GM21825 (cell line): Measurements from ENCODE around the gene ZNF805.
"Not testable (repeated sequence)": the region's sequence is repeated elsewhere in the genome, so short reads cannot be mapped to it uniquely, and the experiment has no call there.

ENCODE experiments used
- ATAC-seq: cut with Tn5 transposase; IDR thresholded peaks from one replicate; pipeline ENCODE4 v1.9.1; 2021; ENCODE audit warnings: mild to moderate bottlenecking, moderate library complexity; ENCODE audit not compliant: unreplicated experiment

ZNF805 gene

DNA sequence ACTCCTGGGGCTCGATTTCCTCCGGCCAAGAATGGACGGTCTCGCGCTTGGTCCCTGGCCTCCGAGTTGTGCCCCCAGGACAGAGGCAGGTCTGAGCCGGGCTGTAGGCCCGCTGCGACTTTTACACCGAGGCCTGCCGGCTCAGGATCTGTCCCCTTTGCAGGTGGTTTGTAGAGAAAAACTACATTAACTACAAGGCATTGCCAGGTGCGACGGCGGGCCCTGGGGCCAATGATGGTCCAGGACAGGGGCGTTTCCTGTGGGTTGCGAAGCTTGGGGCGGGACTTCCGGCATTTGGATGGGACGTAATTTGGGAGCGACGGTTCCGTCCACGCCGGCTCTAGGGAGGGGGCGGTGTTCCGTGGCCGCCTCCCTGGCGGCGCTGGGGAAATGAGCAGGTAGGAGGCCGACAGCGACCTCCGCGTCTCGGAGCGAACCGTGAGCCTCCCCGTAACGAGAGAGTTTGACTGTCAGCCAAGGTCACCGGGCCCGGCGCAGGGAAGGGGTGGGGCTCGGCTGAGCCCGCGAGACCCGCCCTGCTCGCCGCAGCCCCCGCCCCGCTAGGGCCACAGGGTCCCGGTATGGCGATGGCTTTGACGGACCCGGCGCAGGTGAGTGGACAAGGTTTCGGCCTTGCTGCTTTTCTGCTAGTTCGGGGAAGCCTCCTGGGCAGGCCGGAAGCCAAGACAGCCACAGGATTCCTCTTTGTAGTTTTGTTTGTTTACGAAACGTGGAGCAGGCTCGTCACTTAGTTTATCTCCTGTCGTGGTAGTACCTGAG, at the start of gene ZNF805:
TSS of gene ZNF805 (plus strand) at position 322 of the 780 bp plus-strand sequence. CDS start at position 582, 260 bp downstream.
- ATAC-seq = peak; percentile 91

DNA sequence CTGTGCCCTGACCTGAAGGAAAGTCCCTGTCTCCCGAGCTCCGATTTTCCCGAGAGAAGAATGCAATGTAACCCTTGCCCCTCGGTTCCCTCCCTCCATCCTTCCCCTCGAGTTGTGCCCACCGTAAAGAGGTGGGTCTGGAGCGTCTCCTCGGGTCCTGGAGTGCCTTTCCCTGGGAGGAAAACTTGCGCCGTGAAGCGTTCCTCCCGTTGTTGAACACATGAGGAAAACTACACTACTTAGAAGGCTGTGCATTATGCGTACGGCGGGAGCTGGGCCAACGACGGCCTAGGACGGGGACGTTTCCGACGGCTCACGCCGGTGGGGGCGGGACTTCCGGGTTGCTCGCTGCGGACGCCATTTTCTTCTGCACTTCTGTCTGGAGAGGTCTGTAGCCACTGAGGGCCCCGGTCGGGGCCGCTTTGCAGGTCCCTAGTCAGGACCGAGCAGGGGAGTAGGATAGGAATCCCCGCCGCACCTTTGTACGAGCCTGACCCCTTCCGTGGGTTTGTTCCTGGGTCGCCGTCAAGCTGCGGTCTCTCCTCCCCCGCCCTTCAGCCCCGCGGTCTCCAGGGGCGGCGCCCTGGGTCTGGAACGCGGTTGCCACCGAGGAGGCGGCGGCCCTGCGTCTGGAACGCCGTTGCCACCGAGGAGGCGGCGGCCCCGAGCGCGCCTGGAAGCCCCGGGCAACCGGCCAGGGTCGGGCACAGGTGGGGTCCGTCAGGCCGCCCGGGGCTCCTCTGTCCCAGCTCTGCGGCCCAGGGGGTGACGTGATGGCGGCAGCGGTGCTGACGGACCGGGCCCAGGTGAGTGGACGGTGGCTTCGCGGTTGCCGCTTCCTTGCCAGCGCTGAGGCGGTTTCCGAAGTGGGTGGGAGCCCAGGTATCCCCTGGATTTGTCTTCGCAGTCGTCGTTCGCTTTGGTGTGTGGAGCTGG, 49.0 kb upstream of the ZNF805 start, which contains the start of gene ZNF264:
TSS of gene ZNF264 (plus strand) at position 360 of the 936 bp plus-strand sequence. CDS start at position 774, 414 bp downstream.
- peak; percentile 96 for ATAC-seq

DNA sequence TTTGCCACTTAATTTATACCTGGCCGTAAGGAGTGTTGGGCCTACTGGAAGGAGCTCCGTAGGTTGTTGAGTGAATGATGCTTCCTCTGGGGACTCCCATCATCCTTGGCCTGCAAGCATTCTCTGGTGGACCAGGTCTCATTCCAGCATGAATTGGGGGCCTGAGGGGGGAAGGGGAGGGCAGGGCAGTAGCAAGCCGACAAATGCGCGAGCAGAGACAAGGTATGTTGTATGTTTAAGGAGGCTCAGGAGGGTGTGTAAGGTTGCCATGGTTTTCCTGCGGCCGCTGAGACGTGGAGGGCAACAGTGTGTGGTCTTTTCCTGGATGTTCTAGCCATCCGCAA, 48.4 kb upstream of the ZNF805 start:
- no peak for ATAC-seq

DNA sequence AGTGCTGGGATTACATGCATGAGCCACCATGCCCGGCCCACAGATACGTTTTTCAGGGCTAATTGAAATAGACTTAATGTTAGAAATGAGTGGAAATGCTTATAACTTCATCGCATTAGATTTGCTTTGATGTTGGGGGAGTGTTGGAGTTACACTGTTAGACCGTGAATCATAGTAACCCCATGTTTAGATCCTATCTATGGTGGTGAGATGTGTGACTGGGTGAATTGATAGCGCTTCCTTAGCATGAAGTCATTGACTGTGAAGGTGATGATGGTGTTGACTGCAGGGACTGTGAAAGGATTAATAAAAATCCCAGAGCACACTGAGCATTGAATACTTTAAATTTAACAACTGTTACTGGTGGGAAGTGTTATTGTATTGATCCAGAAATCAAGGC, 47.4 kb upstream of the ZNF805 start:
- ATAC-seq = no peak

DNA sequence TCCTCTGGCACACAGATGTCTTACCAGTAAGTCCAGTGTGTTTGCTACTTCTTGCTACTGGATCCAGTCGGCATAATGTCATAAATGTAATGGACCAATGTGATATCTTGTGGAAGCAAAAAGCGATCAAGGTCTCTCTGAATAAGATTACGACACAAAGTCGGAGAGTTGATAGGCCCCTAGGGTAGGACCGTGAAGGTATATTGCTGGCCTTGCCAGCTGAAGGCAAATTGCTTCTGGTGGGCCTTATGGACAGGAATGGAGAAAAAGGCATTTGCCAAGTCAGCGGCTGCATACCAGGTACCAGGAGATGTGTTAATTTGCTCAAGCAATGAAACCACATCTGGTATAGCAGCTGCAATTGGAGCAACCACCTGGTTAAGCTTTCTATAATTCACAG, 42.6 kb upstream of the ZNF805 start:
- ATAC-seq = not testable (repeated sequence)

DNA sequence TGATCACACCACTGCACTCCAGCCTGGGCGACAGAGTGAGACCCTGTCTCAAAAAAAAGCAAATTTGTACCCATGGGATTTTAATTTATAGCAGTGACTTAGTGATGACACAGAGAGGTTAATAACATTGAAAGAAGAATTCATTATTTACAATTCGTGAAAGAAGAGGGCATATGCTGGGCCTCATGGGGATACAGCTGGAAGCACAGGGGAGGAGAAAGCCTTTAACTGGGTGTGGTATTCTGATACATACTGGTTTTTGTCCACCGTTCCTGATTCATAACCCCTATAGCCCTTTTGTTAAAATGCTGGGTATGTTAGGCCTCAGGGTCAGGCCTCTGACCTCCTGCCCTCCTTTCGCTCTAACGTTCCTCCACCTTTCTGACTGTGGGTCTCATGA, 38.3 kb upstream of the ZNF805 start:
- ATAC-seq = no peak

DNA sequence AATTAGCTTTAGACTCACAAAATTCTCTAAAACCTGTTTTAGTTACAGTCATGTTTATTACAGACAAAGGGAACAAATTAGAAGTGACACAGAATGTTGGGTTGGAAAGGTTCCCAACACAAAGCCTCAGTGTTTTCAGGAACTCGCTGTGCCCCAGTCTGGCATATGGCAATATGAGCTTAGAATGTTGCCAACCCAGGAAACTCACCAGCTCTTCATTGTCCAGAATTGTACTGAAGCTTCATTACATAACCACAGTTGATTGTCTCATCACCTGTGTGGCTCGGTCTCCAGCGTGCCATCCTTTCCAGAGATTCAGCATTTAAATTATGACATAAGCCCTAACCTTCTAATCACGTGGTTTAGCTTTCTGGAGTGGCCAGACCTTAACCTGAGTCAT, 30.1 kb upstream of the ZNF805 start:
- no peak for ATAC-seq

DNA sequence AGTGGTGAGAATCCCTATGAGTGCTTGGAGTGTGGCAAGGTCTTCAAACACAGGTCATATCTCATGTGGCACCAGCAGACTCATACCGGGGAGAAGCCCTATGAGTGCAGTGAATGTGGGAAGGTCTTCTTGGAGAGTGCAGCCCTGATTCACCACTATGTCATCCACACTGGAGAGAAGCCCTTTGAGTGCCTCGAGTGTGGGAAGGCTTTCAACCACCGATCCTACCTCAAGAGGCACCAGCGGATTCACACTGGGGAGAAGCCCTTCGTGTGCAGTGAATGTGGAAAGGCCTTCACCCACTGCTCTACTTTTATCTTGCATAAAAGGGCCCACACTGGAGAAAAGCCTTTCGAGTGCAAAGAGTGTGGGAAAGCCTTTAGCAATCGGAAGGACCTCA, 28.3 kb upstream of the ZNF805 start:
- no peak for ATAC-seq

DNA sequence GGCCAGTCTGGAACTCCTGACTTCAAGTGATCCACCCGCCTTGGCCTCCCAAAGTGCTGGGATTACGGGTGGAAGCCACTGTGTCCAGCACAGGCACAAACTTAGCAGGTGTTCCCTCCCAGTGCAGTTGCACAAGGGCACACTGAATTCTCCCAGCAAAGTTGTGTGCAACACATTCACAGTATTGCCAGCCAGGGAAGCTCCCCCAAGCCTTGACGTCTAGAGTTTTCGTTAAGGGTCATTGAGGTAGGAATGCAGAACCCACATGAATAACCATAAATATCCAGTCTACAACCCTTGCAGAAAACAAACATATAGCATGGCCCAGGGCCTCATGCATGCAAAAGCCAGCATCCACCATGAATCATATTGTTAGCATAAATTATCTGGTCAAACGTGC, 12.9 kb upstream of the ZNF805 start:
- ATAC-seq = no peak

DNA sequence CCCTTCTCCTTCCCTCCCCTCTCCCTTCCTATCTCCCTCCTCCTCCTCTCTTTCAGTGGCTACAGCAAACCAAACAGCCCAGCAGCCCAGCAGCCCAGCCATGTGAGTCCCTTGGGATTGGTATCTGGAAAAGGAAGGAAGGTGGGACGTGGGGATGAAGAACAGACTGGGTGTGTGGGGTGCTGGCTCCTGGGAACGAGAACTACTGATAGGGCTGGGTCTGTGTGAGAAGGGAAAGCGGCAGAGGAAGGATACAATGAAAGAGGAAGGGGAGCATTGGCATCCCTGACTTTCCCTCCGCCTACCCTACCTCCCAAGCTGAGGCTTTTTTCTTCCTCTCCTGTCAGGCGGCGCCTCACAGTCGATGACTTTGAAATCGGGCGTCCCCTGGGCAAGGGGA, 8.7 kb upstream of the ZNF805 start:
- ATAC-seq = no peak

DNA sequence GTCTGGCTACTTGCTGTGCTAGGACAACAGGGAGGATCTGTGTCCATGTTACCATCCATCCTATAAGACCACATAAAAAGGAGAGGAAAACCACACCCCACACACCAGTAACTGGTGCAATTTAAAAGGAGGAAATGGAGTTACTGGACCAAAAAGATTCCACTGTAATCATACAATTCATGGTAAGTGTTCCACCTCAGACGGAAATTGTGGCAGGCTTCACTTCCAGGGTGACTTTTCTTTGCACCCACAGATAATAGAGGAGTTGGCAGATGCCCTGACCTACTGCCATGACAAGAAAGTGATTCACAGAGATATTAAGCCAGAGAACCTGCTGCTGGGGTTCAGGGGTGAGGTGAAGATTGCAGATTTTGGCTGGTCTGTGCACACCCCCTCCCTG, 7.2 kb upstream of the ZNF805 start:
- no peak for ATAC-seq

DNA sequence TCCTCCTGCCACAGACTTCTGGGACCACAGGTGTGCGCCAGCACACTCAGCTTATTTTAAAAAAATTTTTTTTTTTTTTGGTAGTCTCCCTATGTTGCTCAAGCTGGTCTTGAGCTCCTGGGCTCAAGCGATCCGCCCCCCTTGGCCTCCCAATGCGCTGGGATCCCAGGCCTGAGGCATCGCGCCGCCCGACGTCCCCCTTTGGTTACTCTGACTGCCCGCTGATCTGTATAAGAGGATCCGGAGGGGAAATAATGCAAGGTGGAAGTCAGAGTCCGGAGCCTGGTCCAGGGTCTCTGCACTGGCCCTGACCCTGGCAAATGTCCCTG, 486 bp upstream of the ZNF805 start:
- no peak for ATAC-seq

DNA sequence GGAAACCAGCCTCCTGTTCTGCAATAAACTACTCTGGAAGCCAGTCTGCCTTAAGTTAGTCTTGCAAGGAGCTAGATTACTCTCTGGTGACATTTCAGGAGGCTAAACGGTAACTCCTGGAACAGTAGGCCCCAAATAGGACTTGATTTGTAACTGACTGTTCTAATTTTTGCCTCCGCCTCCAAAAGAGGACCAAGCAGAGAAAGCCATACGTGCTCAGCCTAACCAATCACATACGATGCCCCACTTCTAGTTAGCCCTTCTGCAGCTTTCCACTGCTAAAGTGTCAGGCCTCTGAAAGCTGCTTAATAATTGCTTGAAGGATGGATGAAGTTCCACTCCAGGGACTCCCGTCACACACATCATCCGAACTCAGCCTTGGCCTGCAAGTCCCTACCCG, 744 bp downstream of the ZNF805 start:
- ATAC-seq = no peak

DNA sequence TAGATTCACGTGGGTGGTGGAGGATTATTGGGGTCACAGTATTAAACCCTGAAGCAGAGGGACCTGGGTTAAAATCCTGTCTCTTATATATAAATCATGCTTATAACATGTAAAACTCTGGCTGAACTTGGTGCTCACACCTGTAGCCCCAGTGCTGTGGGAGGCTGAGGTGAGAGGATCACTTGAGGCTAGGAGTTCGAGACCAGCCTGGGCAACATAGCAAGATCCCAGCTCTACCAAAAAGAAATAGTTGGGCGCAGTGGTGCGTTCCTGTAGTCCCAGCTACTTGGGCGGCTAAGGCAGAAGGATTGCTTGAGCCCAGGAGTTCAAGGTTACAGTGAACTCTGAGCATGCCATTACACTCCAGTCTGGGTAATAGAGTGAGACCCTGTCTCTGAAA, 2.4 kb downstream of the ZNF805 start:
- no peak for ATAC-seq

DNA sequence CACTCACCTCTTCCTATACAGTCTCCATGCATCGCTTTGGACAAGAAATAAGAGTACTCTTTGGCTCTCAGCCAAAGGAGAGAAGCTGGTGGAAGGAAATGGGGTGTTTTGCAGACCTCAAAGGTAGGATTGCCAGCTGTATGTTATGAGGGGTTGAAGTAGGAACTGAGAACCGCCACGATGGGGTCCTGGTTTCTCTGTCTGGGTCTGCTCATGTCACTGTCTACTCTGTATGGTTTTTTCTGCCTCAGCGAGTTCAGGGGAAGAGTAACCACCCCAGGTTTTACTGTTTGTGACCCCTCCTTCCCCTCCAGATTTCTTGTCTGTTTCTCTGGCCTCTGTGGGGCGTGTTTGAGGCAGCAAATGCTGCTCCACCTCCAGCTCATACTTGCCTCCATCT, 4.1 kb downstream of the ZNF805 start:
- no peak for ATAC-seq

DNA sequence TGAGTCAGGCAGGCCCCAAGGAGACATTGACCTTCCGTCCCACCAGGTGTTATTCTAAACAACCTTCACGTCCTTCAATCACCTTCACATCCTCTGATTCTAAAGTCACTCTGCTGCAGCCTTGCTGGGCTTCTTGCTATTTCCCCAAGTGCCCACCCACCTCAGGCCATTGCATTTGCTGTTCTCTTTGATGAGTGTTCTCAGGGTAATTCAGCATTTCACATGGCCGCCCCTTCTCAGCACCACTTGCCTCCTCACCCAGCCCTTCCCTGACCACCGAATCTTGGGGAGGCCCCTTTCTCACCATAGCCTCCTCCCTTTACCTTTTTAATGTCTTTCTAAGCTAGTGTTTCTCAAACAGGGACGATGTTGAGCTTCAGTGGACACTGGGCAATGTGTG, 4.6 kb downstream of the ZNF805 start:
- ATAC-seq = no peak

DNA sequence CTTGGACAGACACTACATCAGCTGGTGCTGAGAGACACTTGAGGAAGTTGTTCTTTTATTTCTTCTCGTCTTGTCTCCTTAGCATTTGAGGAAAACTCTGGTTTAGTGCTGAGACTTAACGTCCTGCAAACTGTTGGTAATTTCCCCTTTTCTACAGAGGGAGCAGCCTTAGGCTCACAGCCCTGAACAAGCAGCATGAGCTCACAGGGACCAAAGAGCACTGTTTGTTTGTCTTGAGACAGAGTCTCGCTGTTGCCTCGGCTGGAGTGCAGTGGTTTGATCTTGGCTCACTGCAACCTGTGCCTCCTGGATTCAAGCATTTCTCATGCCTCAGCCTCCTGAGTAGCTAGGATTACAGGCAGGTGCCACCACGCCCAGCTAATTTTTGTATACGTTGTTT, 5.5 kb downstream of the ZNF805 start:
- no peak for ATAC-seq

DNA sequence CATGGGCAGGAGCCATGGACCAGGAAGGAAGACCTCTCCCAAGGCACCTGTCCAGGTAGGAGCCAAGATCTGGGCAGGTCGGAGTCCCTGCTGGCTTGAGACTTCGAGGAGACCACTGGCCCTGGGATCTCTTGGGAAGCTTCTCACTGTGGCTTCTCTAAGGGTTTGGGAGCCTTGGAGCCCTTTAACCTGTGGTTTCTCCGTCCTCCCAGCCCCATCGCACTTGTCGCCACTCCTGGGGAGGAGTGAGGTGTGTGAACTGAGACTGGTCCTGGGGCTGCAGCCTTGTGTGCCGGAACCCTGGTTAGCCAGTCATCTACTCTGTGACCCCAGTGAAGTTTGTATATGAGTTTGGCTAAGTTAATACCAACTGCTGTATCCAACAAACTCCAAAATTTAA, 8.2 kb downstream of the ZNF805 start:
- no peak for ATAC-seq

DNA sequence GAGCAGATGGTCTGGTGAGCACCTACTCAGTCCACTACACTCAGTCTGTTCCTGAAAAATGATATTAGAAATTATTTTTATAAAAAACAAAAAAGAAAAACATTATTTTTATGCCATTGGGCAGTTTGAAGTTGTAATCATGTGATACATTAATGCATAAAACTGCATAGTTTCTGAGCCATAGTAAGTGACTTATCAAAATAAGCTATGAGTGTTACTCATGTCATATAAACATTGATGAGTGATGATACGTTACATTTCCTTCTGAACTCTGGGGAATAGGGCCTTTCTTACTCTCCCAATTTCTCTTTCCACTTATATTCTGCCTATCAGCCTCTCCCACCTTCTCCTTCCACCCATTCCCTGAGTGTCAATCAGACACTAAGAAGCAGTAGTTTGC, 8.9 kb downstream of the ZNF805 start:
- ATAC-seq = no peak

DNA sequence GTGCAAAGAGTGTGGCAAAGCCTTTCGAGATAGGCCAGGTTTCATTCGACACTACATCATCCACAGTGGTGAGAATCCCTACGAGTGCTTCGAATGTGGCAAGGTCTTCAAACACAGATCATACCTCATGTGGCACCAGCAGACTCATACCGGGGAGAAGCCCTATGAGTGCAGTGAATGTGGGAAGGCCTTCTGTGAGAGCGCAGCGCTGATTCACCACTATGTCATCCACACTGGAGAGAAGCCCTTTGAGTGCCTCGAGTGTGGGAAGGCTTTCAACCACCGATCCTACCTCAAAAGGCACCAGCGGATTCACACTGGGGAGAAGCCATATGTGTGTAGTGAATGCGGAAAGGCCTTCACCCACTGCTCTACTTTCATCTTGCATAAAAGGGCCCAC, 13.3 kb downstream of the ZNF805 start:
- not testable (repeated sequence) for ATAC-seq

DNA sequence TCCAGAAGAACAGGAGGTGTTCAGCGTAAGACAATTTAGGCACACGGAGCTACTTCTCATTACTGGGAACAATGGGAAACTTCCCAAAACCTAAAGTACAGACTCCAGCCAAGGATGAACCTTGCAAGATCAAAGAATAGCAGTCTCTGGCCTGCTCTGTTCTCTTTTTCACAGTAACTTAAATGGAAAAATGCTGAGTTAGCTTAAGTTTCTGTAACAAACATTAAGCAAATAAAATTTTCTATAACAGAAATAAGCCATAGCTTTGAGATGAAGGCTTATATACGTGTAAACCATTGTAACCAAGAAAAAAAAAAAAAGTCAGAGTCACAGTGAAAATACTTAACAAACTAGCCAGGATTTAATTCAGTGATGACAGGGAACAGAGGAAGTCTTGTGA, 21.6 kb downstream of the ZNF805 start:
- no peak for ATAC-seq

DNA sequence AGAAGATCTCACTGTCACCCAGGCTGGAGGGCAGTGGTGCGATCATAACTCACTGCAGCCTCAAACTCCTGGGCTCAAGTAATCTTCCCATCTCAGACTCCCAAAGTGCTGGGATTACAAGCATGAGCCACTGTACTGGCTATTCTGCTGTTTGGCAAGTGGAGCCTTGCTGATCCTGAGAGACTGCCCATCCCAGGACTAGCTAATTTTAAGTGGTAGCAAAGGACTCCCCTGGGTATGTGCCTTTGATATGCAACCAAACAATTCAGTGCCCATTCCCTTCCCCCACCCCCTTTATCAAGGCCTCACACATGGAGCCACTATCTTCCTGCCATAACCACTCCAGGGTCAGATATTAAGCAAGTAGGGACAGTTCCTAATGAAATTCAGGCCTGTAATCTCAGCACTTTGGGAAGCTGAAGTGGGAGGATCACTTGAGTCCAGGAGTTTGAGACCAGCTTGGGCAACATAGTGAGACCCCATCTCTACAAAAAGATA, 22.9 kb downstream of the ZNF805 start:
- ATAC-seq = no peak
